Liver (tissue), 3 donors: ENCODE data around the gene NUDT4.

Experiments used
- EGR1 ChIP-seq, 2 donors: IDR thresholded peaks; 2 replicates each; pipeline ENCODE4 v1.6.1; 2016 to 2018; ENCODE audit warnings: antibody characterized with exemption in 2 of 2, low read depth in 2 of 2
- GABPA ChIP-seq, 2 donors: IDR thresholded peaks in 1 of 2; conservative IDR thresholded peaks in 1 of 2; 2 replicates each; pipeline ENCODE4 v1.6.1; 2016; ENCODE audit warnings: antibody characterized with exemption in 2 of 2, mild to moderate bottlenecking in 1 of 2, moderate library complexity in 1 of 2
- HNF4A ChIP-seq, 2 donors: conservative IDR thresholded peaks; 2 replicates each; pipeline ENCODE4 v1.6.1; 2016; ENCODE audit warnings: antibody characterized with exemption in 2 of 2, mild to moderate bottlenecking in 2 of 2
- JUND ChIP-seq, 2 donors: IDR thresholded peaks; 2 replicates each; pipeline ENCODE4 v1.6.1; 2016; ENCODE audit warnings: antibody characterized with exemption in 2 of 2
- RAD21 ChIP-seq, 2 donors: IDR thresholded peaks; 2 replicates each; pipeline ENCODE4 v1.6.1; 2016; ENCODE audit warnings: antibody characterized with exemption in 2 of 2, mild to moderate bottlenecking in 2 of 2
- REST ChIP-seq: IDR thresholded peaks from 2 replicates; pipeline ENCODE4 v1.6.1; 2016; ENCODE audit warnings: antibody characterized with exemption, mild to moderate bottlenecking
- SP1 ChIP-seq: IDR thresholded peaks from 2 replicates; pipeline ENCODE4 v1.6.1; 2018; ENCODE audit warnings: antibody characterized with exemption, mild to moderate bottlenecking
- TAF1 ChIP-seq: conservative IDR thresholded peaks from 2 replicates; pipeline ENCODE4 v1.6.1; 2016; ENCODE audit warnings: antibody characterized with exemption, mild to moderate bottlenecking
- YY1 ChIP-seq: IDR thresholded peaks from 2 replicates; pipeline ENCODE4 v1.6.1; 2016; ENCODE audit warnings: antibody characterized with exemption, mild to moderate bottlenecking
- TF ChIP-seq, protein P1 (sequence below): fragments of 150-350 bp; IDR thresholded peaks from 2 replicates; pipeline ENCODE4 v1.5.1; 2017; ENCODE audit warnings: improper control_type of control experiment, low read depth, low read length; ENCODE audit not compliant: missing input control
- TF ChIP-seq, protein P2 (sequence below): IDR thresholded peaks from 2 replicates; pipeline ENCODE4 v1.6.1; 2016; ENCODE audit warnings: antibody characterized with exemption
- TF ChIP-seq, protein P3 (sequence below): IDR thresholded peaks from 2 replicates; pipeline ENCODE4 v1.6.1; 2016; ENCODE audit warnings: antibody characterized with exemption
- donor health status: healthy.
- donor health status: healthy.

- TF ChIP-seq, protein P1, sequence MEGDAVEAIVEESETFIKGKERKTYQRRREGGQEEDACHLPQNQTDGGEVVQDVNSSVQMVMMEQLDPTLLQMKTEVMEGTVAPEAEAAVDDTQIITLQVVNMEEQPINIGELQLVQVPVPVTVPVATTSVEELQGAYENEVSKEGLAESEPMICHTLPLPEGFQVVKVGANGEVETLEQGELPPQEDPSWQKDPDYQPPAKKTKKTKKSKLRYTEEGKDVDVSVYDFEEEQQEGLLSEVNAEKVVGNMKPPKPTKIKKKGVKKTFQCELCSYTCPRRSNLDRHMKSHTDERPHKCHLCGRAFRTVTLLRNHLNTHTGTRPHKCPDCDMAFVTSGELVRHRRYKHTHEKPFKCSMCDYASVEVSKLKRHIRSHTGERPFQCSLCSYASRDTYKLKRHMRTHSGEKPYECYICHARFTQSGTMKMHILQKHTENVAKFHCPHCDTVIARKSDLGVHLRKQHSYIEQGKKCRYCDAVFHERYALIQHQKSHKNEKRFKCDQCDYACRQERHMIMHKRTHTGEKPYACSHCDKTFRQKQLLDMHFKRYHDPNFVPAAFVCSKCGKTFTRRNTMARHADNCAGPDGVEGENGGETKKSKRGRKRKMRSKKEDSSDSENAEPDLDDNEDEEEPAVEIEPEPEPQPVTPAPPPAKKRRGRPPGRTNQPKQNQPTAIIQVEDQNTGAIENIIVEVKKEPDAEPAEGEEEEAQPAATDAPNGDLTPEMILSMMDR: no peak
- TF ChIP-seq SP1 (no peak), HNF4A (conservative IDR thresholded peaks at IDR 0.05) (no peak), YY1 (no peak), EGR1 (IDR thresholded peaks at IDR 0.05; ENCODE audit: low read depth in 2 of 2) (no peak), GABPA (IDR thresholded peaks at IDR 0.05 in 1 of 2, conservative IDR thresholded peaks at IDR 0.05 in 1 of 2) (no peak), TAF1 (no peak), REST (no peak), RAD21 (IDR thresholded peaks at IDR 0.05) (no peak), JUND (IDR thresholded peaks at IDR 0.05) (no peak)
- TF ChIP-seq, protein P2, sequence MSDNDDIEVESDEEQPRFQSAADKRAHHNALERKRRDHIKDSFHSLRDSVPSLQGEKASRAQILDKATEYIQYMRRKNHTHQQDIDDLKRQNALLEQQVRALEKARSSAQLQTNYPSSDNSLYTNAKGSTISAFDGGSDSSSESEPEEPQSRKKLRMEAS: no peak
- TF ChIP-seq, protein P3, sequence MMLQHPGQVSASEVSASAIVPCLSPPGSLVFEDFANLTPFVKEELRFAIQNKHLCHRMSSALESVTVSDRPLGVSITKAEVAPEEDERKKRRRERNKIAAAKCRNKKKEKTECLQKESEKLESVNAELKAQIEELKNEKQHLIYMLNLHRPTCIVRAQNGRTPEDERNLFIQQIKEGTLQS: no peak
Observed at GRCh38 chr12:93441081-93441616, 63.4 kb downstream of the NUDT4 start.
